Natural killer cell (primary cell): ENCODE measurements around the gene RFX6. TPM values are rescaled to one million over a fixed set of nuclear protein-coding genes. Genes with fewer than 3 reads are reported as not detected.

Experiments
- ATAC-seq, 3 donors: fragments of 150-1000 bp in 2 of 3; fragments of 200-7000 bp in 1 of 3; cut with Tn5 transposase; 1 replicate in 1 of 3; 2 replicates in 2 of 3; pipeline ENCODE4 v1.10.0; 2021; ENCODE audit warnings: mild to moderate bottlenecking in 2 of 3, moderate library complexity in 2 of 3
- DNase-seq, 2 donors: peaks; one replicate each; pipeline versions ENCODE4 v3.0.0 to v3.0.0-alpha.2; 2013 to 2021; ENCODE audit warnings: mixed read lengths in 1 of 2
- H3K27ac ChIP-seq: one replicate; pipeline ENCODE4 v1.5.1; 2013; ENCODE audit warnings: mild to moderate bottlenecking, low read length
- H3K27me3 ChIP-seq: one replicate; pipeline ENCODE4 v1.6.1; 2013; ENCODE audit warnings: low read length; ENCODE audit not compliant: control insufficient read depth, insufficient read depth
- H3K36me3 ChIP-seq: one replicate; pipeline ENCODE4 v1.6.1; 2013; ENCODE audit warnings: low read length; ENCODE audit not compliant: control insufficient read depth, insufficient read depth
- H3K4me1 ChIP-seq: one replicate; pipeline ENCODE4 v1.6.1; 2013; ENCODE audit warnings: low read length; ENCODE audit not compliant: control insufficient read depth, insufficient read depth
- H3K4me3 ChIP-seq: one replicate; pipeline ENCODE4 v1.5.1; 2013; ENCODE audit warnings: low read length
- H3K9me3 ChIP-seq: one replicate; pipeline ENCODE4 v1.6.1; 2013; ENCODE audit warnings: low read length; ENCODE audit not compliant: control insufficient read depth, insufficient read depth
- H3K27ac Mint-ChIP-seq, 2 donors: one replicate each; pipeline ENCODE4 v1.8.0; 2022; ENCODE audit warnings: mild to moderate bottlenecking in 2 of 2, mixed read lengths in 2 of 2, moderate library complexity in 1 of 2
- H3K27me3 Mint-ChIP-seq, 2 donors: one replicate each; pipeline ENCODE4 v1.8.0; 2022; ENCODE audit warnings: low read depth in 2 of 2, mixed read lengths in 2 of 2
- H3K36me3 Mint-ChIP-seq: one replicate; pipeline ENCODE4 v1.8.0; 2022; ENCODE audit warnings: mixed read lengths
- H3K4me1 Mint-ChIP-seq, 2 donors: one replicate each; pipeline ENCODE4 v1.8.0; 2022; ENCODE audit warnings: mixed read lengths in 2 of 2
- H3K4me3 Mint-ChIP-seq: one replicate; pipeline ENCODE4 v1.8.0; 2022; ENCODE audit warnings: mild to moderate bottlenecking, moderate library complexity, mixed read lengths
- H3K9me3 Mint-ChIP-seq, 2 donors: one replicate each; pipeline ENCODE4 v1.8.0; 2022; ENCODE audit warnings: mixed read lengths in 2 of 2
- WGBS: methylation state at CpG from one replicate; pipeline ENCODE4 v1.1.7; 2013; ENCODE audit warnings: missing lambda C conversion rate; ENCODE audit not compliant: insufficient coverage; 5-methylcytosine and 5-hydroxymethylcytosine counted together
- intact Hi-C: fragments of 100-400 bp; cut with micrococcal nuclease; formaldehyde crosslinking; loops from one replicate; pipeline ENCODE4 v1.14.2; 2022
- total RNA-seq, 4 donors: library from RNA; stranded (reverse); fragments of 120-200 nt in 1 of 4; gene quantifications; one replicate each; pipeline versions ENCODE4 v1.2.3 to v1.2.4, GENCODE V29; 2013 to 2022
- TF ChIP-seq, protein P1 (sequence below): fragments of 200-600 bp; IDR thresholded peaks from one replicate; pipeline ENCODE4 v1.8.0; 2022; ENCODE audit warnings: antibody characterized with exemption

RFX6 gene
- total RNA-seq, 3 donors from 2014 or later (not counting 1 experiment from before 2014, with no cell fraction given): not detected

DNA sequence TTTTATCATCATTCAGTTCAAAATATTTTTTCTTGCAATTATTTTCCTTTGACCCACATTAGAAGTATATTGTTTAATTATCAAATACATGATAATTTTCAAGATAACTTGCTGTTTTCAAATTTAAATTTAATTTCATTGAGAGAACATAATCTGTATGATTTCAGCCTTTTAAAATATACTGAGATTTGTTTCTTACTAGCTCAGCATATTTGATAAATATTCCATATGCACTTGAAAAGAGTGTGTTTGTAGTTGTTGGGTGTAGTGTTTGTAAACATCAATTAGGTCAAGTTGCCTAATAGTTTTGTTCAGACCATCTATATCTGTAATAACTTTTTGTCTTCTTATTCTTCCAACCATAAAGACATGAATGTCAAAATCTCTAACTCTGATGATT is 19.0 kb upstream of the RFX6 start:
- ATAC-seq (no peak), DNase-seq (no peak)
- Mint-ChIP-seq H3K4me1 (no peaks in the 10 kb centered on the region), H3K9me3 (peaks cover 21 to 24% of the 10 kb centered on the region in 2 donors), H3K27me3 (no peaks in the 10 kb centered on the region), H3K4me3 (no peak overlapping the region), H3K36me3 (peaks cover 8% of the 10 kb centered on the region), H3K27ac (no peak overlapping the region)
- intact Hi-C loops: no loop called here
- TF ChIP-seq, protein P1, sequence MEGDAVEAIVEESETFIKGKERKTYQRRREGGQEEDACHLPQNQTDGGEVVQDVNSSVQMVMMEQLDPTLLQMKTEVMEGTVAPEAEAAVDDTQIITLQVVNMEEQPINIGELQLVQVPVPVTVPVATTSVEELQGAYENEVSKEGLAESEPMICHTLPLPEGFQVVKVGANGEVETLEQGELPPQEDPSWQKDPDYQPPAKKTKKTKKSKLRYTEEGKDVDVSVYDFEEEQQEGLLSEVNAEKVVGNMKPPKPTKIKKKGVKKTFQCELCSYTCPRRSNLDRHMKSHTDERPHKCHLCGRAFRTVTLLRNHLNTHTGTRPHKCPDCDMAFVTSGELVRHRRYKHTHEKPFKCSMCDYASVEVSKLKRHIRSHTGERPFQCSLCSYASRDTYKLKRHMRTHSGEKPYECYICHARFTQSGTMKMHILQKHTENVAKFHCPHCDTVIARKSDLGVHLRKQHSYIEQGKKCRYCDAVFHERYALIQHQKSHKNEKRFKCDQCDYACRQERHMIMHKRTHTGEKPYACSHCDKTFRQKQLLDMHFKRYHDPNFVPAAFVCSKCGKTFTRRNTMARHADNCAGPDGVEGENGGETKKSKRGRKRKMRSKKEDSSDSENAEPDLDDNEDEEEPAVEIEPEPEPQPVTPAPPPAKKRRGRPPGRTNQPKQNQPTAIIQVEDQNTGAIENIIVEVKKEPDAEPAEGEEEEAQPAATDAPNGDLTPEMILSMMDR: no peak
- Histone ChIP-seq H3K4me1 (no peaks in the 10 kb centered on the region), H3K36me3 (no peaks in the 10 kb centered on the region), H3K27me3 (no peaks in the 10 kb centered on the region), H3K9me3 (no peaks in the 10 kb centered on the region), H3K4me3 (no peak overlapping the region), H3K27ac (no peak overlapping the region)

DNA sequence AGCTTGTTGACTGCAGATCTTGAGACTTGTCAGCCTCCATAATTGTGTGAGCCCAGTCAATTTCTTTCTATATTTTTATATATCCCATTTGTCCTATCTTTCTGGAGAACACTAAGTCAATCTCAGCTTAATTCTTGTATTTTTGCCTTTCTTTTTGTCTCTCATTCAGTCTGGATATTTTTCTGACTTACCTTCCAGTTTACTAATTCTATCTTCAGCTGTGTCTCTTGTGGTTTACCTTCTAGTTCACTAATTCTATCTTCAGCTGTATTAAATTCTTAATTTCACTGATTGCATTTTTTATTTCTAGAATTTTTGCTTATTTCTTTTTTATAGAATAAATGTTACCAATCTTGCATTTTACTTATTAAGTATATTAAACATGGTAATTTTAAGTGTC is 17.8 kb upstream of the RFX6 start:
- Mint-ChIP-seq H3K4me3 (no peak overlapping the region), H3K4me1 (no peaks in the 10 kb centered on the region), H3K9me3 (peaks cover 20 to 23% of the 10 kb centered on the region in 2 donors), H3K36me3 (peaks cover 8% of the 10 kb centered on the region), H3K27ac (no peak overlapping the region), H3K27me3 (no peaks in the 10 kb centered on the region)
- no peak overlapping the region for H3K27ac ChIP-seq
- H3K27me3 ChIP-seq: no peaks in the 10 kb centered on the region
- H3K9me3 ChIP-seq: no peaks in the 10 kb centered on the region
- H3K4me1 ChIP-seq: no peaks in the 10 kb centered on the region
- intact Hi-C loops: no loop called here
- DNase-seq (no peak), ATAC-seq (no peak)
- TF ChIP-seq, protein P1: no peak
- no peaks in the 10 kb centered on the region for H3K36me3 ChIP-seq
- no peak overlapping the region for H3K4me3 ChIP-seq

DNA sequence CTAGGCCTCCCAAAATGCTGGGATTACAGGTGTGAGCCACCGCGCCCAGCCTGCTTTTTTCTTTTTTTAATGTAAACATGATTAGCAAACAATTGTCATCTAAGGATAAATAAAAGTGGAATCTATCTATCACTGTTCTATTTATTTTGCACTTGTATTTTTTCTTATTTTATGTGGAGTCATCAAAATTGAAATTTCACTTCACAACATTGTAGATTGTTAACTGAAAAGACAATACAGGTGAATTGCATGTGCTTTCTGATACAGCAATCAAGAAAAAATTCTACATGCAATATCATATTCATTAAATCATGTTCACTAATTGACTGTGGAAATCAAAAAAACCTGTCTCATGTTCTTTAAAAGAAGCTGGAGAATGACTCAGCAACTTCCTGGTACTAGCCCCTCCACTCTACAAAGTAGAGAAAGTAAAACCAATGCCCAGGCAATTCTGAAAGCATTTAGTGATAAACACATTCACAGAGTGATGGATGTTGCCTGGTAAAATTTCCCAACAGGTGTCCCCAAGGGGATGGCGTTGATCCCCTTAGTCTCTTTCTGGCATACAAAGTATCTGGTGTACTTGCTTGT is 10.7 kb upstream of the RFX6 start:
- no peak overlapping the region for H3K27ac ChIP-seq
- DNase-seq: no peak
- ATAC-seq: no peak
- no peak overlapping the region for H3K27ac Mint-ChIP-seq
- no peaks in the 10 kb centered on the region for H3K4me1 ChIP-seq
- H3K4me3 Mint-ChIP-seq: no peak overlapping the region
- H3K9me3 Mint-ChIP-seq: peaks cover 8 to 14% of the 10 kb centered on the region in 2 donors
- no peaks in the 10 kb centered on the region for H3K9me3 ChIP-seq
- no peaks in the 10 kb centered on the region for H3K27me3 Mint-ChIP-seq
- intact Hi-C loops: no loop called here
- WGBS: 81% methylated on average over 3 of the region's 3 CpGs
- H3K36me3 ChIP-seq: no peaks in the 10 kb centered on the region
- H3K36me3 Mint-ChIP-seq: no peaks in the 10 kb centered on the region
- H3K4me3 ChIP-seq: no peak overlapping the region
- no peaks in the 10 kb centered on the region for H3K4me1 Mint-ChIP-seq
- TF ChIP-seq, protein P1: no peak
- no peaks in the 10 kb centered on the region for H3K27me3 ChIP-seq

DNA sequence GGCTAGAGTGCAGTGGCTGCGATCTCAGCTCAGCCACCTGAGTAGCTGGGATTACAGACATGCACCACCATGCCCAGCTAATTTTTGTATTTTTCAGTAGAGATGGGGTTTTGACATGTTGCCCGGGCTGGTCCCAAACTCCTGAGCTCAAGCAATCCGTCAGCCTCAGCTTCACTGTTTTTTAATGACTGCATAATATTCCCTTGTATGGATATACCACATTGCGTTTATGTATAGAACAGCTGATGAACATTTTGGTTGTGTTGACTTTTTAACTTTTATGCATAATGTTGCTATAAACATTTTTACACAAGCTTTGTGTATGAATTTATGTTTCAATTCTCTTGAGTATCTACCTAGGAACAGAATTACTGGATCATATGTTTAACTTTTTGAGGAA is 4.3 kb upstream of the RFX6 start:
- intact Hi-C loops: no loop called here
- WGBS: 89% methylated on average over 3 of the region's 4 CpGs
- no peak overlapping the region for H3K4me3 Mint-ChIP-seq

More for the DNA sequence above, 4.3 kb upstream of the RFX6 start:
- Mint-ChIP-seq H3K4me1 (no peaks in the 10 kb centered on the region), H3K36me3 (no peaks in the 10 kb centered on the region), H3K9me3 (peaks cover 12 to 13% of the 10 kb centered on the region in 2 donors), H3K27me3 (peaks cover 13% of the 10 kb centered on the region in 2 donors), H3K27ac (no peak overlapping the region)
- H3K9me3 ChIP-seq: no peaks in the 10 kb centered on the region
- peaks cover 12% of the 10 kb centered on the region for H3K27me3 ChIP-seq
- DNase-seq (no peak), ATAC-seq (no peak)
- TF ChIP-seq, protein P1: no peak
- no peaks in the 10 kb centered on the region for H3K36me3 ChIP-seq
- peaks cover 3% of the 10 kb centered on the region for H3K4me1 ChIP-seq
- no peak overlapping the region for H3K4me3 ChIP-seq
- H3K27ac ChIP-seq: no peak overlapping the region
